K562 (cell line): ENCODE measurements around the gene EFHC1. TPM values are rescaled to one million over a fixed set of nuclear protein-coding genes. Genes with fewer than 3 reads are reported as not detected.

Experiments
- ATAC-seq: fragments of 200-7000 bp; cut with Tn5 transposase; 3 replicates; pipeline ENCODE4 v1.9.1; 2020; ENCODE audit warnings: moderate library complexity
- BruUV-seq: library from RNA; stranded (reverse); fragments of 400-500 nt; replicated peaks from 2 replicates; lab custom pipeline; 2021; lab: Mats Ljungman, UMichigan
- CTCF ChIA-PET: fragments of 300-600 bp; formaldehyde crosslinking; extraction: SDS; loops from one replicate; lab custom pipeline; 2021; ENCODE audit warnings: low intra/inter-chr PET ratio; lab: Yijun Ruan, JAX
- POLR2A ChIA-PET: fragments of 300-600, 350-650 bp; sonication (Branson Sonifier 250); formaldehyde crosslinking; extraction: SDS; loops from one replicate; lab custom pipeline; 2021; ENCODE audit warnings: antibody characterized with exemption, inconsistent platforms; lab: Yijun Ruan, JAX
- DNase-seq, 4 experiments: peaks; one replicate each; pipeline versions ENCODE4 v3.0.0 to v3.0.0-alpha.2; 2011 to 2018; ENCODE audit warnings: low spot score in 3 of 4, mixed read lengths in 3 of 4; ENCODE audit errors: extremely low read depth in 1 of 4
- FAIRE-seq: peaks from 2 replicates; lab custom pipeline; 2011; peaks lifted over from hg19 to GRCh38; lab: Jason Lieb, UNC
- H2AFZ ChIP-seq: 2 replicates; pipeline ENCODE4 v1.6.0; 2011; ENCODE audit warnings: low read depth, low read length, control low read depth, inconsistent platforms
- H3K27ac ChIP-seq: fragments of 200-600 bp; 3 replicates; pipeline ENCODE4 v1.8.0; 2011; ENCODE audit warnings: low read depth, mild to moderate bottlenecking, control low read depth, inconsistent platforms, low read length, moderate library complexity, mixed read lengths; ENCODE audit errors: extremely low read depth
- H3K27me3 ChIP-seq, 2 experiments: fragments of 300-600 bp in 1 of 2; 2 replicates in 1 of 2; 3 replicates in 1 of 2; pipeline versions ENCODE4 v1.6.0 to v1.8.0; 2011; ENCODE audit warnings: inconsistent platforms in 2 of 2, low read length in 2 of 2, mild to moderate bottlenecking in 1 of 2, mixed read lengths in 1 of 2, moderate library complexity in 1 of 2; ENCODE audit not compliant: control insufficient read depth in 2 of 2, insufficient read depth in 2 of 2
- H3K36me3 ChIP-seq: fragments of 300-600 bp; 3 replicates; pipeline ENCODE4 v1.8.0; 2011; ENCODE audit warnings: mild to moderate bottlenecking, low read length, inconsistent platforms; ENCODE audit not compliant: control insufficient read depth, insufficient read depth
- H3K4me1 ChIP-seq, 2 experiments: fragments of 200-600 bp in 1 of 2; replicated peaks in 1 of 2; 2 replicates in 1 of 2; 3 replicates in 1 of 2; pipeline versions ENCODE4 v1.5.1 to v1.8.0; 2011; ENCODE audit warnings: inconsistent platforms in 2 of 2, low read length in 2 of 2, mild to moderate bottlenecking in 1 of 2, mixed read lengths in 1 of 2, moderate library complexity in 1 of 2; ENCODE audit not compliant: control insufficient read depth in 2 of 2, insufficient read depth in 2 of 2
- H3K4me2 ChIP-seq: 2 replicates; pipeline ENCODE4 v1.6.1; 2011; ENCODE audit warnings: low read length, control low read depth, inconsistent platforms, mixed read lengths; ENCODE audit not compliant: insufficient read depth
- H3K4me3 ChIP-seq: fragments of 200-600 bp; sonication (generic), shearing (Covaris generic); 2 replicates; pipeline ENCODE4 v1.5.1; 2016; ENCODE audit warnings: control low read depth, inconsistent platforms
- H3K79me2 ChIP-seq: fragments of 200-600 bp; 3 replicates; pipeline ENCODE4 v1.8.0; 2011; ENCODE audit warnings: low read length, inconsistent platforms; ENCODE audit not compliant: control insufficient read depth, insufficient read depth
- H3K9ac ChIP-seq, 2 experiments: 2 replicates each; pipeline versions ENCODE4 v1.6.0 to v1.6.1; 2011; ENCODE audit warnings: low read depth in 2 of 2, low read length in 2 of 2, control low read depth in 1 of 2, inconsistent platforms in 1 of 2, mild to moderate bottlenecking in 1 of 2, mixed read lengths in 1 of 2; ENCODE audit not compliant: insufficient read depth in 1 of 2
- H3K9me1 ChIP-seq: one replicate; pipeline ENCODE4 v1.6.0; 2011; ENCODE audit warnings: inconsistent platforms, mild to moderate bottlenecking, low read length, moderate library complexity; ENCODE audit not compliant: control insufficient read depth, insufficient read depth
- H3K9me3 ChIP-seq: replicated peaks from 2 replicates; pipeline ENCODE4 v1.5.1; 2011; ENCODE audit warnings: low read depth, low read length, inconsistent platforms; ENCODE audit not compliant: control insufficient read depth, insufficient read depth
- H4K20me1 ChIP-seq: replicated peaks from 2 replicates; pipeline ENCODE4 v1.6.1; 2011; ENCODE audit warnings: low read length, inconsistent platforms, mixed read lengths; ENCODE audit not compliant: control insufficient read depth, insufficient read depth
- CTBP1 ChIP-seq: fragments of 450-650 bp; IDR thresholded peaks from 2 replicates; pipeline ENCODE4 v1.6.1; 2016; ENCODE audit warnings: borderline replicate concordance
- KDM1A ChIP-seq, 2 experiments: fragments of 450-650 bp; IDR thresholded peaks; 2 replicates each; pipeline ENCODE4 v1.6.1; 2016; ENCODE audit warnings: mild to moderate bottlenecking in 2 of 2
- KHSRP ChIP-seq: fragments of 450-650 bp; IDR thresholded peaks from 2 replicates; pipeline ENCODE4 v1.6.1; 2017
- MAZ ChIP-seq, 2 experiments: fragments of 450-650 bp in 1 of 2; sonication (generic) in 1 of 2; formaldehyde crosslinking; IDR thresholded peaks in 1 of 2; conservative IDR thresholded peaks in 1 of 2; 2 replicates each; pipeline versions ENCODE4 v1.4.0 to v1.5.0; 2020; ENCODE audit warnings: mild to moderate bottlenecking in 1 of 2, missing genetic modification reagents in 1 of 2
- PHB ChIP-seq: fragments of 250-450 bp; sonication (Bioruptor Pico); IDR thresholded peaks from 2 replicates; pipeline ENCODE4 v1.5.0; 2021
- RERE ChIP-seq: sonication (generic); formaldehyde crosslinking; IDR thresholded peaks from 2 replicates; pipeline ENCODE4 v1.8.0; 2023; ENCODE audit warnings: missing genetic modification reagents, mild to moderate bottlenecking, borderline replicate concordance
- TAF1 ChIP-seq: IDR thresholded peaks from 2 replicates; pipeline ENCODE4 v1.6.1; 2011; ENCODE audit warnings: mild to moderate bottlenecking, low read length, moderate library complexity; ENCODE audit not compliant: insufficient read depth, control insufficient read depth, severe bottlenecking; ENCODE audit errors: extremely low read depth
- THRAP3 ChIP-seq: fragments of 450-650 bp; IDR thresholded peaks from 2 replicates; pipeline ENCODE4 v1.6.1; 2016; ENCODE audit warnings: mild to moderate bottlenecking, inconsistent platforms, borderline replicate concordance
- THRB ChIP-seq: fragments of 450-650 bp; formaldehyde crosslinking; conservative IDR thresholded peaks from 2 replicates; pipeline ENCODE4 v1.4.0; 2022; ENCODE audit warnings: mild to moderate bottlenecking, missing genetic modification characterization
- ZNF274 ChIP-seq: IDR thresholded peaks from 2 replicates; pipeline ENCODE4 v1.6.1; 2011; ENCODE audit warnings: low read depth, mild to moderate bottlenecking, low read length, moderate library complexity, borderline replicate concordance
- ZNF41 ChIP-seq: fragments of 250-450 bp; sonication (Bioruptor Pico); conservative IDR thresholded peaks from 2 replicates; pipeline ENCODE4 v1.4.0; 2020; ENCODE audit warnings: mild to moderate bottlenecking
- WGBS: fragments of 100-300 bp; shearing (Covaris generic); methylation state at CpG from one replicate; pipeline ENCODE4 v1.1.6; 2016; ENCODE audit warnings: low coverage, mixed read lengths; ENCODE audit not compliant: insufficient coverage; ENCODE audit errors: missing lambda C conversion rate; 5-methylcytosine and 5-hydroxymethylcytosine counted together
- in situ Hi-C: fragments of 300-500 bp; cut with MboI; formaldehyde crosslinking; loops from 4 replicates; pipeline ENCODE4 v1.15.0; 2018; ENCODE audit warnings: inconsistent platforms, mixed read lengths
- intact Hi-C: fragments of 100-400 bp; cut with micrococcal nuclease; formaldehyde crosslinking; loops from 2 replicates; pipeline ENCODE4 v1.14.2; 2022
- polyA plus RNA-seq, 8 experiments: library from polyadenylated mRNA; depleted of rRNA in 4 of 8; stranded (reverse) in 5 of 8; unstranded in 3 of 8; fragments of >200 nt; fragmentation: Nextera tagmentation in 2 of 8; fragmentation: Illumina TruSeq in 1 of 8; extraction: Ambion mirVana in 2 of 8; extraction: Trizol in 1 of 8; gene quantifications; 2 replicates each; pipeline versions ENCODE4 v1.2.1 to v1.2.3, GENCODE V29; 2011 to 2014; ENCODE audit warnings: inconsistent platforms in 1 of 8, missing spikeins in 1 of 8
- total RNA-seq, 7 experiments: library from RNA; depleted of rRNA in 6 of 7; stranded (reverse); fragments of >200 nt in 6 of 7; fragmentation: Illumina TruSeq in 2 of 7; extraction: Trizol in 2 of 7; gene quantifications; 2 replicates each; pipeline versions ENCODE4 v1.2.1 to v1.2.3, GENCODE V29; 2011 to 2021; ENCODE audit warnings: low replicate concordance in 1 of 7

EFHC1 gene
- total and polyA plus RNA-seq, 9 of the 15 experiments (the other 6 are each of a cell fraction or from before 2014, with no cell fraction given), result 9.5 to 31.0 (median 14.9) TPM

GRCh38 chr6:52550014-52550575 lies 130.0 kb downstream of the EFHC1 start:
- peaks cover 14% of the 10 kb centered on the region; the same call in 1 of the 2 replicates for H4K20me1 ChIP-seq
- H3K36me3 ChIP-seq, result no peaks in the 10 kb centered on the region; the same call in 1 of the 3 replicates
- CTCF ChIA-PET, result no interaction called here
- H3K27ac ChIP-seq, result no peak overlapping the region
- BruUV-seq, result no TSS peak
- no peak overlapping the region for H3K9ac ChIP-seq
- H3K4me3 ChIP-seq, result no peak overlapping the region
- peaks cover 10 to 24% of the 10 kb centered on the region in 2 experiments for H3K4me1 ChIP-seq
- ATAC-seq, result 0 out of 3 replicates have a peak, but pooled peaks have one; percentile 13
- WGBS, result 57% methylated on average over 6 of the region's 6 CpGs
- no peaks in the 10 kb centered on the region for H3K9me1 ChIP-seq
- DNase-seq, result no peak
- POLR2A ChIA-PET, result interaction anchor here (0.8 to 1.5 kb wide), 5 partner anchors 10 to 25 kb away, joined by 3 to 5 read pairs (median 3); no protein-coding TSS in a partner anchor
- TF ChIP-seq PHB (CRISPR knock-in tag) (no peak), MAZ (CRISPR knock-in tag; conservative IDR thresholded peaks at IDR 0.05 in 1 of 2, IDR thresholded peaks at IDR 0.05 in 1 of 2) (no peak), ZNF274 (no peak), THRB (CRISPR knock-in tag) (no peak), KHSRP (no peak), TAF1 (no peak), KDM1A (IDR thresholded peaks at IDR 0.05) (no peak), ZNF41 (CRISPR knock-in tag) (no peak), CTBP1 (no peak), RERE (no peak), THRAP3 (no peak)
- FAIRE-seq, result no peak
- peaks cover 4% of the 10 kb centered on the region; the same call in 1 of the 3 replicates for H3K79me2 ChIP-seq
- intact Hi-C loops (no loop called here), in situ Hi-C loops (no loop called here)
- H3K27me3 ChIP-seq, result no peaks in the 10 kb centered on the region
- no peak overlapping the region for H2AFZ ChIP-seq
- no peak overlapping the region for H3K4me2 ChIP-seq
- no peaks in the 10 kb centered on the region for H3K9me3 ChIP-seq
